CD4-positive, alpha-beta T cell (primary cell): ENCODE data around the gene CADM1. TPM values are rescaled to one million over a fixed set of nuclear protein-coding genes. Genes with fewer than 3 reads are reported as not detected.

Experiments
- ATAC-seq: fragments of 200-7000 bp; cut with Tn5 transposase; one replicate; pipeline ENCODE4 v1.10.0; 2022; ENCODE audit warnings: mild to moderate bottlenecking; ENCODE audit not compliant: poor library complexity
- CTCF ChIA-PET: fragments of 350-600 bp; sonication (Branson Sonifier 250); formaldehyde crosslinking; loops from one replicate; lab custom pipeline; 2021; ENCODE audit warnings: antibody characterized with exemption, inconsistent platforms; lab: Charles Lee
- POLR2A ChIA-PET: fragments of 350-600 bp; sonication (Branson Sonifier 250); formaldehyde crosslinking; loops from one replicate; lab custom pipeline; 2021; ENCODE audit warnings: antibody characterized with exemption, inconsistent platforms; lab: Charles Lee
- DNase-seq, 14 experiments: peaks; one replicate each; pipeline ENCODE4 v3.0.0-alpha.2; 2013 to 2020; ENCODE audit warnings: mixed read lengths in 2 of 14
- H3K27ac ChIP-seq, 2 donors: one replicate each; pipeline versions ENCODE4 v1.5.1 to v1.7.0; 2013; ENCODE audit warnings: low read length in 2 of 2, low read depth in 1 of 2, mild to moderate bottlenecking in 1 of 2
- H3K27me3 ChIP-seq, 2 experiments: 1 replicate in 1 of 2; 2 replicates in 1 of 2; pipeline versions ENCODE4 v1.6.1 to v1.7.0; 2013; ENCODE audit warnings: low read length in 2 of 2, control low read depth in 1 of 2, mild to moderate bottlenecking in 1 of 2, moderate library complexity in 1 of 2; ENCODE audit not compliant: insufficient read depth in 2 of 2, control insufficient read depth in 1 of 2
- H3K36me3 ChIP-seq: one replicate; pipeline ENCODE4 v1.6.1; 2013; ENCODE audit warnings: low read length, control low read depth; ENCODE audit not compliant: insufficient read depth
- H3K4me1 ChIP-seq: one replicate; pipeline ENCODE4 v1.6.1; 2013; ENCODE audit warnings: low read length, control low read depth; ENCODE audit not compliant: insufficient read depth
- H3K4me3 ChIP-seq: one replicate; pipeline ENCODE4 v1.5.1; 2013; ENCODE audit warnings: mild to moderate bottlenecking, low read length, moderate library complexity
- H3K9me3 ChIP-seq, 2 experiments: 1 replicate in 1 of 2; 2 replicates in 1 of 2; pipeline versions ENCODE4 v1.6.1 to v1.7.0; 2013; ENCODE audit warnings: low read length in 2 of 2, mild to moderate bottlenecking in 2 of 2, control low read depth in 1 of 2, moderate library complexity in 1 of 2; ENCODE audit not compliant: control insufficient read depth in 1 of 2, insufficient read depth in 1 of 2
- H3K27ac Mint-ChIP-seq: one replicate; pipeline ENCODE4 v1.8.0; 2020; ENCODE audit warnings: mixed read lengths
- H3K27me3 Mint-ChIP-seq: one replicate; pipeline ENCODE4 v1.8.0; 2021; ENCODE audit warnings: mixed read lengths
- H3K36me3 Mint-ChIP-seq: one replicate; pipeline ENCODE4 v1.8.0; 2021; ENCODE audit warnings: low read depth, mixed read lengths
- H3K4me1 Mint-ChIP-seq: one replicate; pipeline ENCODE4 v1.8.0; 2021; ENCODE audit warnings: low read depth, mixed read lengths
- H3K4me3 Mint-ChIP-seq: one replicate; pipeline ENCODE4 v1.8.0; 2020; ENCODE audit warnings: mild to moderate bottlenecking, mixed read lengths
- H3K9me3 Mint-ChIP-seq: one replicate; pipeline ENCODE4 v1.8.0; 2020; ENCODE audit warnings: mixed read lengths
- intact Hi-C, 2 experiments: fragments of 100-400 bp; cut with DNase I in 1 of 2; cut with micrococcal nuclease in 1 of 2; formaldehyde crosslinking; loops; one replicate each; pipeline versions ENCODE4 v1.15.1 to v1.9.0; 2023 to 2025; cut with DNase I, micrococcal nuclease
- total RNA-seq, 174 experiments: library from RNA in 2 of 174; stranded (reverse) in 2 of 174; gene quantifications; one replicate each; pipeline ENCODE4 v1.2.3 and lab custom pipeline; 2021 to 2026
- TF ChIP-seq, protein P1 (sequence below): fragments of 200-600 bp; IDR thresholded peaks from one replicate; pipeline ENCODE4 v1.8.0; 2022; ENCODE audit warnings: antibody characterized with exemption, mild to moderate bottlenecking

The CADM1 gene
- total RNA-seq, 2 experiments from 2014 or later, result 1.1 to 1.4 TPM

DNA sequence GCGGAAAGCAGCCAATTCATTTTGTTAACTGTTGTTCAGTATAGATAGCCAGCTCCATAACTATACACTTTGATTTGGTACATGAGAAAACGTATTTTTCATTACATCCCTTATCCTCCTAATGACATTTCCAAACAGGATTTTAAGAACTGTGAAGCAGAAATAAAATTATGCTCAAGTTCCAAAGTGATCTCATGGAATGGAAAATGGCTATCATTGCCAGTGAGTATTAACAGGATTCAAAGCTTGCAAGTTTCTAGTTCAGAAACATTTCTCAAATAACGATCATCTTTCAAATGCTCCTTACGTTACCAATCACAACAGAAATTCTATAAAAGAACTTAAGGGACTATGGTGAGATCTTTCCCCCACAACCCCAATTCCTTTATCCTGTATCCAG lies 53.7 kb downstream of the CADM1 start:
- Histone ChIP-seq H3K9me3 (peaks cover 8 to 22% of the 10 kb centered on the region in 2 experiments), H3K27me3 (no peaks in the 10 kb centered on the region), H3K4me3 (no peak overlapping the region), H3K27ac (no peak overlapping the region), H3K4me1 (no peaks in the 10 kb centered on the region), H3K36me3 (no peaks in the 10 kb centered on the region)
- TF ChIP-seq, protein P1, sequence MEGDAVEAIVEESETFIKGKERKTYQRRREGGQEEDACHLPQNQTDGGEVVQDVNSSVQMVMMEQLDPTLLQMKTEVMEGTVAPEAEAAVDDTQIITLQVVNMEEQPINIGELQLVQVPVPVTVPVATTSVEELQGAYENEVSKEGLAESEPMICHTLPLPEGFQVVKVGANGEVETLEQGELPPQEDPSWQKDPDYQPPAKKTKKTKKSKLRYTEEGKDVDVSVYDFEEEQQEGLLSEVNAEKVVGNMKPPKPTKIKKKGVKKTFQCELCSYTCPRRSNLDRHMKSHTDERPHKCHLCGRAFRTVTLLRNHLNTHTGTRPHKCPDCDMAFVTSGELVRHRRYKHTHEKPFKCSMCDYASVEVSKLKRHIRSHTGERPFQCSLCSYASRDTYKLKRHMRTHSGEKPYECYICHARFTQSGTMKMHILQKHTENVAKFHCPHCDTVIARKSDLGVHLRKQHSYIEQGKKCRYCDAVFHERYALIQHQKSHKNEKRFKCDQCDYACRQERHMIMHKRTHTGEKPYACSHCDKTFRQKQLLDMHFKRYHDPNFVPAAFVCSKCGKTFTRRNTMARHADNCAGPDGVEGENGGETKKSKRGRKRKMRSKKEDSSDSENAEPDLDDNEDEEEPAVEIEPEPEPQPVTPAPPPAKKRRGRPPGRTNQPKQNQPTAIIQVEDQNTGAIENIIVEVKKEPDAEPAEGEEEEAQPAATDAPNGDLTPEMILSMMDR, result no peak
- no peak overlapping the region for H3K27ac Mint-ChIP-seq
- H3K9me3 Mint-ChIP-seq, result peaks cover 18% of the 10 kb centered on the region
- no peaks in the 10 kb centered on the region for H3K36me3 Mint-ChIP-seq
- ChIA-PET CTCF (no interaction called here), POLR2A (no interaction called here)
- H3K27me3 Mint-ChIP-seq, result no peaks in the 10 kb centered on the region
- intact Hi-C loops, result no loop called here
- H3K4me3 Mint-ChIP-seq, result no peak overlapping the region
- no peak for DNase-seq
- no peaks in the 10 kb centered on the region for H3K4me1 Mint-ChIP-seq
- no peak for ATAC-seq

DNA sequence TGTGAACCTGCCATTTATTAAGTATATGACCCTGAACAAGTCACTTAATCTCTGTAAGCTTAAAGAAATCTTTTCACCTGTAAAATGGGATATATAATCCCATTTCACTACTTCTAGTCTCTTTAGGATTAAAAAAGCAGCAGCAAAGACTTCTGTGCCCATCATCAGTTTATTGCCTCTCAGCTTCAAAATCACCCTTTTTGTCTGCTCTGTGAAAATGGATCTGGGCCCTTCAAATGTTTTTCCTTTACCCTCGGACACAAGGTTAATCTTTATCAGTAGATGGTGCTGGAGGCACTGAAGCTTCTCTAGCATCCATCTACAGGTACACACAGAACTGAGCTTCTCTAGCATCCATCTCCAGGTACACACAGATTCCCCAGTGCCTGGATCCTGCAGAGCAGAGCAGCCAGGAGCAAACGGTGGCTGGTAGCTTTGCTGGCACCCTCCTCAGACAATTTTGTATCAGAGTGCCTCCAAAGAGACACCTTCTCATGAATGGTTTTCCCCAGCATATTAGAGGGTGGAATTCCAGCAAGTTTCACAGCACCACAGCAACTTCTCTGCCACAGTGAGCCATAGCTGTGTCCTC lies 56.8 kb downstream of the CADM1 start:
- H3K4me3 Mint-ChIP-seq, result no peak overlapping the region
- Histone ChIP-seq H3K4me1 (no peaks in the 10 kb centered on the region), H3K27ac (no peak overlapping the region), H3K4me3 (no peak overlapping the region), H3K9me3 (peaks cover 10 to 22% of the 10 kb centered on the region in 2 experiments), H3K27me3 (no peaks in the 10 kb centered on the region), H3K36me3 (no peaks in the 10 kb centered on the region)
- intact Hi-C loops, result no loop called here
- POLR2A ChIA-PET, result no interaction called here
- no peak overlapping the region for H3K27ac Mint-ChIP-seq
- peaks cover 3% of the 10 kb centered on the region for H3K36me3 Mint-ChIP-seq
- TF ChIP-seq, protein P1, result no peak
- no peaks in the 10 kb centered on the region for H3K27me3 Mint-ChIP-seq
- no peak for ATAC-seq
- CTCF ChIA-PET, result no interaction called here
- no peaks in the 10 kb centered on the region for H3K4me1 Mint-ChIP-seq
- H3K9me3 Mint-ChIP-seq, result peaks cover 22% of the 10 kb centered on the region
- no peak for DNase-seq

DNA sequence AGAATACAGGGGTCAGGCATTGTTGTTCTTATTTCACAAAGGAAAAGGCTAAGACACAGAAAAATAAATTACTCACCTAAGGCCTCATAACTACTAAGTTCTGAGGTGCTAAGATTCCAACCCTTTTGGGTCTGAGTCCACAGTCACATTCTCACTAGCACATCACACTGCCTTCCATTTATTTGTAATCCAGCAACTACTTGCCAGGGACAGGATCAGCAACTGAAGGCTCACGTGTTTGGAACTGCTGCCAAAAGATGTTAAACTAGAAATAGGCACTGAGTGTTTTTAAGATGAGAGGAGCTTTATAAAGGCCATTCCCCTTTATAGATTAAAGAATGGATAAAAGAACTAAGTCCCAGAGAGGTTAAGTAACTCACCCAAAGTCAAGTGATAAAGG lies 58.0 kb downstream of the CADM1 start:
- ChIA-PET CTCF (no interaction called here), POLR2A (no interaction called here)

More for the DNA sequence above, 58.0 kb downstream of the CADM1 start:
- no peak overlapping the region for H3K27ac Mint-ChIP-seq
- H3K27me3 Mint-ChIP-seq, result no peaks in the 10 kb centered on the region
- no peak overlapping the region for H3K4me3 ChIP-seq
- no peak for DNase-seq
- H3K4me1 Mint-ChIP-seq, result no peaks in the 10 kb centered on the region
- H3K36me3 Mint-ChIP-seq, result peaks cover 3% of the 10 kb centered on the region
- H3K9me3 ChIP-seq, result peaks cover 10 to 22% of the 10 kb centered on the region in 2 experiments
- TF ChIP-seq, protein P1, result no peak
- ATAC-seq, result no peak
- H3K27ac ChIP-seq, result no peak overlapping the region
- no peaks in the 10 kb centered on the region for H3K36me3 ChIP-seq
- H3K9me3 Mint-ChIP-seq, result peaks cover 22% of the 10 kb centered on the region
- no peak overlapping the region for H3K4me3 Mint-ChIP-seq
- H3K4me1 ChIP-seq, result no peaks in the 10 kb centered on the region
- intact Hi-C loops, result no loop called here
- no peaks in the 10 kb centered on the region for H3K27me3 ChIP-seq
